Measurements from ENCODE around the gene OTUD5.

- TF ChIP-seq, protein P1, sequence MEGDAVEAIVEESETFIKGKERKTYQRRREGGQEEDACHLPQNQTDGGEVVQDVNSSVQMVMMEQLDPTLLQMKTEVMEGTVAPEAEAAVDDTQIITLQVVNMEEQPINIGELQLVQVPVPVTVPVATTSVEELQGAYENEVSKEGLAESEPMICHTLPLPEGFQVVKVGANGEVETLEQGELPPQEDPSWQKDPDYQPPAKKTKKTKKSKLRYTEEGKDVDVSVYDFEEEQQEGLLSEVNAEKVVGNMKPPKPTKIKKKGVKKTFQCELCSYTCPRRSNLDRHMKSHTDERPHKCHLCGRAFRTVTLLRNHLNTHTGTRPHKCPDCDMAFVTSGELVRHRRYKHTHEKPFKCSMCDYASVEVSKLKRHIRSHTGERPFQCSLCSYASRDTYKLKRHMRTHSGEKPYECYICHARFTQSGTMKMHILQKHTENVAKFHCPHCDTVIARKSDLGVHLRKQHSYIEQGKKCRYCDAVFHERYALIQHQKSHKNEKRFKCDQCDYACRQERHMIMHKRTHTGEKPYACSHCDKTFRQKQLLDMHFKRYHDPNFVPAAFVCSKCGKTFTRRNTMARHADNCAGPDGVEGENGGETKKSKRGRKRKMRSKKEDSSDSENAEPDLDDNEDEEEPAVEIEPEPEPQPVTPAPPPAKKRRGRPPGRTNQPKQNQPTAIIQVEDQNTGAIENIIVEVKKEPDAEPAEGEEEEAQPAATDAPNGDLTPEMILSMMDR (conservative IDR thresholded peaks at IDR 0.05) = no peak
- no peak for TF ChIP-seq ZFX (IDR thresholded peaks at IDR 0.05)
These were observed 4.2 kb upstream of the OTUD5 start for GRCh38 chrX:48961585-48962091.

Measured in C4-2B (cell line).